ENCODE data around the gene YEATS4. TPM values are rescaled to one million over a fixed set of nuclear protein-coding genes. Genes with fewer than 3 reads are reported as not detected.

YEATS4 gene
- total RNA-seq, 6 donors from 2014 or later: 1.00 to 12.8 (median 10.2) TPM

- WGBS, 2 donors: 81% methylated on average over 8 of the region's 8 CpGs
- H3K9me3 ChIP-seq: no peaks in the 10 kb centered on the region
- H3K36me3 ChIP-seq: no peaks in the 10 kb centered on the region
- no peak overlapping the region for H3K4me3 ChIP-seq
- TF ChIP-seq POLR2AphosphoS5 (IDR thresholded peaks at IDR 0.05): no peak
- TF ChIP-seq POLR2A (IDR thresholded peaks at IDR 0.05): no peak
- TF ChIP-seq, protein P1, sequence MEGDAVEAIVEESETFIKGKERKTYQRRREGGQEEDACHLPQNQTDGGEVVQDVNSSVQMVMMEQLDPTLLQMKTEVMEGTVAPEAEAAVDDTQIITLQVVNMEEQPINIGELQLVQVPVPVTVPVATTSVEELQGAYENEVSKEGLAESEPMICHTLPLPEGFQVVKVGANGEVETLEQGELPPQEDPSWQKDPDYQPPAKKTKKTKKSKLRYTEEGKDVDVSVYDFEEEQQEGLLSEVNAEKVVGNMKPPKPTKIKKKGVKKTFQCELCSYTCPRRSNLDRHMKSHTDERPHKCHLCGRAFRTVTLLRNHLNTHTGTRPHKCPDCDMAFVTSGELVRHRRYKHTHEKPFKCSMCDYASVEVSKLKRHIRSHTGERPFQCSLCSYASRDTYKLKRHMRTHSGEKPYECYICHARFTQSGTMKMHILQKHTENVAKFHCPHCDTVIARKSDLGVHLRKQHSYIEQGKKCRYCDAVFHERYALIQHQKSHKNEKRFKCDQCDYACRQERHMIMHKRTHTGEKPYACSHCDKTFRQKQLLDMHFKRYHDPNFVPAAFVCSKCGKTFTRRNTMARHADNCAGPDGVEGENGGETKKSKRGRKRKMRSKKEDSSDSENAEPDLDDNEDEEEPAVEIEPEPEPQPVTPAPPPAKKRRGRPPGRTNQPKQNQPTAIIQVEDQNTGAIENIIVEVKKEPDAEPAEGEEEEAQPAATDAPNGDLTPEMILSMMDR (IDR thresholded peaks at IDR 0.05): no peak
- TF ChIP-seq EP300 (IDR thresholded peaks at IDR 0.05): no peak
- DNase-seq (no peak), ATAC-seq (ENCODE audit: low FRiP score in 2 of 2) (no peak)
- no peaks in the 10 kb centered on the region for H3K27me3 ChIP-seq
- no peak overlapping the region for H3K27ac ChIP-seq
- no peaks in the 10 kb centered on the region for H3K4me1 ChIP-seq
Measured at GRCh38 chr12:69431591-69432222, 72.2 kb downstream of the YEATS4 start.

DNA sequence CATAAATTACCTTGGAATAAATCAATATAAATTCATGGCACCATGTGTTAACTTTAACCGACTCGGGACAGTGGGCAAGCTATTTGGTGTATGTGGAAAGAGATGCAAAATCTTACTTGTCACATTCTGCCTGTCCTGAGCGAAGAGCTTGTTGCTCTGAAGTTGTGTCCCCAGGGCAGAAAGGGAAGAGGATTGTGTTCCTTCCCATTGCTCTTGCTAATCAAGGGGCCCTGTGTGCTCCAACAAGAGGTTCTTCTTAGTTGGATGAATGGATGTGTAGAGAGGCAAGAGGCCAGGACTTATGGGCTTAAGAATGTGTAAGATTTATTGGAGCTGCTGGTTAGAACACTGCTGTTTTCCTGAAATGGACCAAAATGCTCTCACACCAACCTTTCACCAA lies 74.1 kb downstream of the YEATS4 start:
- no peak for TF ChIP-seq EP300 (IDR thresholded peaks at IDR 0.05)
- TF ChIP-seq POLR2A (IDR thresholded peaks at IDR 0.05): no peak
- TF ChIP-seq POLR2AphosphoS5 (IDR thresholded peaks at IDR 0.05): no peak
- TF ChIP-seq, protein P1 (IDR thresholded peaks at IDR 0.05): no peak
- Histone ChIP-seq H3K27me3 (no peaks in the 10 kb centered on the region), H3K27ac (no peak overlapping the region), H3K4me1 (no peaks in the 10 kb centered on the region), H3K4me3 (no peak overlapping the region), H3K36me3 (no peaks in the 10 kb centered on the region), H3K9me3 (no peaks in the 10 kb centered on the region)
- ATAC-seq (ENCODE audit: low FRiP score in 2 of 2): no peak
- WGBS, 2 donors: 93 to 96% methylated on average over 3 of the region's 3 CpGs
- DNase-seq: no peak

GRCh38 chr12:69435644-69436043 lies 76.1 kb downstream of the YEATS4 start:
- WGBS, 2 donors: 43 to 100% methylated on average over 1 of the region's 1 CpG
- no peak overlapping the region for H3K27ac ChIP-seq
- H3K27me3 ChIP-seq: no peaks in the 10 kb centered on the region
- DNase-seq: no peak
- H3K4me1 ChIP-seq: no peaks in the 10 kb centered on the region
- H3K4me3 ChIP-seq: no peak overlapping the region
- ATAC-seq (ENCODE audit: low FRiP score in 2 of 2): no peak
- no peak for TF ChIP-seq POLR2AphosphoS5 (IDR thresholded peaks at IDR 0.05)
- TF ChIP-seq POLR2A (IDR thresholded peaks at IDR 0.05): no peak
- no peak for TF ChIP-seq EP300 (IDR thresholded peaks at IDR 0.05)
- TF ChIP-seq, protein P1 (IDR thresholded peaks at IDR 0.05): no peak
- H3K9me3 ChIP-seq: no peaks in the 10 kb centered on the region
- H3K36me3 ChIP-seq: no peaks in the 10 kb centered on the region

GRCh38 chr12:69437073-69437472 lies 77.5 kb downstream of the YEATS4 start:
- no peak for ATAC-seq (ENCODE audit: low FRiP score in 2 of 2)
- no peaks in the 10 kb centered on the region for H3K27me3 ChIP-seq
- 91 to 95% methylated on average over 2 of the region's 2 CpGs for WGBS, 2 donors

More at GRCh38 chr12:69437073-69437472, 77.5 kb downstream of the YEATS4 start:
- no peaks in the 10 kb centered on the region for H3K9me3 ChIP-seq
- H3K27ac ChIP-seq: no peak overlapping the region
- TF ChIP-seq POLR2AphosphoS5 (IDR thresholded peaks at IDR 0.05) (no peak), EP300 (IDR thresholded peaks at IDR 0.05) (no peak), POLR2A (IDR thresholded peaks at IDR 0.05) (no peak)
- TF ChIP-seq, protein P1 (IDR thresholded peaks at IDR 0.05): no peak
- no peaks in the 10 kb centered on the region for H3K36me3 ChIP-seq
- no peaks in the 10 kb centered on the region for H3K4me1 ChIP-seq
- no peak overlapping the region for H3K4me3 ChIP-seq
- no peak for DNase-seq
